ENCODE results near the gene TMSB4X.

TMSB4X gene

GRCh38 chrX:12945494-12945893 lies 29.4 kb upstream of the TMSB4X start:
- no peak for TF ChIP-seq CTCF (conservative IDR thresholded peaks at IDR 0.05)
- H3K27ac ChIP-seq: no peak overlapping the region

- H3K27ac ChIP-seq: no peak overlapping the region
- no peak for TF ChIP-seq CTCF (conservative IDR thresholded peaks at IDR 0.05)
Observed at GRCh38 chrX:12946406-12946805, 28.5 kb upstream of the TMSB4X start.

- H3K27ac ChIP-seq: no peak overlapping the region
- peak; percentile 69 for TF ChIP-seq CTCF (conservative IDR thresholded peaks at IDR 0.05)
Observed at GRCh38 chrX:12946838-12947544, 27.9 kb upstream of the TMSB4X start.

- H3K27ac ChIP-seq: no peak overlapping the region
- TF ChIP-seq CTCF (conservative IDR thresholded peaks at IDR 0.05): no peak
Observed at GRCh38 chrX:12947545-12948235, 27.2 kb upstream of the TMSB4X start.

- no peak overlapping the region for H3K27ac ChIP-seq
- TF ChIP-seq CTCF (conservative IDR thresholded peaks at IDR 0.05): no peak
Observed at GRCh38 chrX:12948495-12948894, 26.4 kb upstream of the TMSB4X start.

- H3K27ac ChIP-seq: no peak overlapping the region
- TF ChIP-seq CTCF (conservative IDR thresholded peaks at IDR 0.05): no peak
Observed at GRCh38 chrX:12949205-12949926, 25.5 kb upstream of the TMSB4X start.

- no peak for TF ChIP-seq CTCF (conservative IDR thresholded peaks at IDR 0.05)
Observed at GRCh38 chrX:12949927-12950656, 24.8 kb upstream of the TMSB4X start.

More at GRCh38 chrX:12949927-12950656, 24.8 kb upstream of the TMSB4X start:
- no peak overlapping the region for H3K27ac ChIP-seq
